H9 (cell line): ENCODE results near the gene HCCS. TPM values are rescaled to one million over a fixed set of nuclear protein-coding genes. Genes with fewer than 3 reads are reported as not detected.

Source experiments
- DNase-seq: peaks from one replicate; pipeline ENCODE4 v3.0.0-alpha.2; 2017
- H2AFZ ChIP-seq: one replicate; pipeline ENCODE4 v1.6.1; 2013; ENCODE audit warnings: mild to moderate bottlenecking, low read length, control low read depth, moderate library complexity
- H2AK5ac ChIP-seq: 2 replicates; pipeline ENCODE4 v1.6.1; 2013; ENCODE audit warnings: low read length, control low read depth, mixed read lengths; ENCODE audit not compliant: insufficient read length
- H2BK120ac ChIP-seq: one replicate; pipeline ENCODE4 v1.6.1; 2013; ENCODE audit warnings: low read depth, mild to moderate bottlenecking, low read length, control low read depth, inconsistent platforms; ENCODE audit not compliant: poor library complexity, severe bottlenecking
- H2BK12ac ChIP-seq: 2 replicates; pipeline ENCODE4 v1.6.1; 2013; ENCODE audit warnings: low read length, control low read depth, mixed read lengths, low read depth; ENCODE audit not compliant: insufficient read length
- H2BK15ac ChIP-seq: 2 replicates; pipeline ENCODE4 v1.6.1; 2013; ENCODE audit warnings: low read depth, low read length, control low read depth
- H2BK20ac ChIP-seq: one replicate; pipeline ENCODE4 v1.6.1; 2013; ENCODE audit warnings: low read depth, mild to moderate bottlenecking, low read length, control low read depth, inconsistent platforms; ENCODE audit not compliant: poor library complexity, severe bottlenecking
- H2BK5ac ChIP-seq: 2 replicates; pipeline ENCODE4 v1.6.1; 2013; ENCODE audit warnings: low read length, control low read depth, mixed read lengths; ENCODE audit not compliant: insufficient read length
- H3K14ac ChIP-seq: 2 replicates; pipeline ENCODE4 v1.6.1; 2013; ENCODE audit warnings: low read length, control low read depth; ENCODE audit not compliant: insufficient read depth
- H3K18ac ChIP-seq: 2 replicates; pipeline ENCODE4 v1.6.1; 2013; ENCODE audit warnings: low read depth, mild to moderate bottlenecking, mixed read lengths, low read length, control low read depth; ENCODE audit not compliant: insufficient read length
- H3K23ac ChIP-seq: 2 replicates; pipeline ENCODE4 v1.6.1; 2013; ENCODE audit warnings: low read length, control low read depth, mixed read lengths, low read depth; ENCODE audit not compliant: insufficient read length
- H3K23me2 ChIP-seq: 2 replicates; pipeline ENCODE4 v1.6.1; 2013; ENCODE audit warnings: low read depth, mild to moderate bottlenecking, mixed read lengths, low read length, control low read depth; ENCODE audit not compliant: insufficient read length, poor library complexity, severe bottlenecking
- H3K27ac ChIP-seq: 2 replicates; pipeline ENCODE4 v1.5.1; 2013; ENCODE audit warnings: low read length, control low read depth, mixed read lengths, low read depth; ENCODE audit not compliant: insufficient read length
- H3K27me3 ChIP-seq: 2 replicates; pipeline ENCODE4 v1.6.1; 2013; ENCODE audit warnings: low read length, control low read depth, inconsistent platforms; ENCODE audit not compliant: insufficient read depth
- H3K4ac ChIP-seq: 2 replicates; pipeline ENCODE4 v1.6.1; 2013; ENCODE audit warnings: low read depth, mild to moderate bottlenecking, control low read depth, inconsistent platforms, low read length, moderate library complexity
- H3K4me1 ChIP-seq: 2 replicates; pipeline ENCODE4 v1.6.1; 2013; ENCODE audit warnings: low read length, control low read depth, inconsistent platforms; ENCODE audit not compliant: insufficient read depth
- H3K4me2 ChIP-seq: 2 replicates; pipeline ENCODE4 v1.6.1; 2013; ENCODE audit warnings: low read length, control low read depth, mixed read lengths; ENCODE audit not compliant: insufficient read length, insufficient read depth
- H3K56ac ChIP-seq: 2 replicates; pipeline ENCODE4 v1.6.1; 2013; ENCODE audit warnings: low read depth, mild to moderate bottlenecking, mixed read lengths, low read length, control low read depth; ENCODE audit not compliant: insufficient read length
- H3K79me1 ChIP-seq: 2 replicates; pipeline ENCODE4 v1.6.1; 2013; ENCODE audit warnings: low read depth, mild to moderate bottlenecking, moderate library complexity, low read length, control low read depth, inconsistent platforms; ENCODE audit not compliant: insufficient read depth, poor library complexity, severe bottlenecking
- H3K79me2 ChIP-seq: 2 replicates; pipeline ENCODE4 v1.6.1; 2013; ENCODE audit warnings: low read length, control low read depth, inconsistent platforms; ENCODE audit not compliant: insufficient read depth
- H3K9ac ChIP-seq: 2 replicates; pipeline ENCODE4 v1.6.1; 2013; ENCODE audit warnings: low read length, control low read depth, mixed read lengths; ENCODE audit not compliant: insufficient read length; ENCODE audit errors: extremely low read depth
- H3K9me3 ChIP-seq: one replicate; pipeline ENCODE4 v1.6.1; 2013; ENCODE audit warnings: low read depth, low read length, inconsistent platforms; ENCODE audit not compliant: control insufficient read depth
- H3T11ph ChIP-seq: one replicate; pipeline ENCODE4 v1.6.1; 2013; ENCODE audit warnings: mild to moderate bottlenecking, low read length, control low read depth, inconsistent platforms
- H4K20me1 ChIP-seq: one replicate; pipeline ENCODE4 v1.6.1; 2013; ENCODE audit not compliant: control insufficient read depth, insufficient read length, insufficient read depth
- H4K5ac ChIP-seq: 2 replicates; pipeline ENCODE4 v1.6.1; 2013; ENCODE audit warnings: low read depth, mild to moderate bottlenecking, mixed read lengths, low read length, control low read depth; ENCODE audit not compliant: insufficient read length
- H4K8ac ChIP-seq: replicated peaks from 2 replicates; pipeline ENCODE4 v1.6.1; 2013; ENCODE audit warnings: low read length, control low read depth, mixed read lengths, low read depth; ENCODE audit not compliant: insufficient read length
- H4K91ac ChIP-seq: 2 replicates; pipeline ENCODE4 v1.6.1; 2013; ENCODE audit warnings: low read depth, mild to moderate bottlenecking, moderate library complexity, mixed read lengths, low read length, control low read depth; ENCODE audit not compliant: insufficient read length
- H3K27ac Mint-ChIP-seq, 3 experiments: 2 replicates in 2 of 3; 3 replicates in 1 of 3; pipeline ENCODE4 v1.8.0; 2020 to 2021; ENCODE audit warnings: mixed read lengths in 3 of 3, mild to moderate bottlenecking in 1 of 3, moderate library complexity in 1 of 3
- H3K27me3 Mint-ChIP-seq: 2 replicates; pipeline ENCODE4 v1.8.0; 2021; ENCODE audit warnings: low read depth, mild to moderate bottlenecking, moderate library complexity, mixed read lengths
- H3K36me3 Mint-ChIP-seq, 3 experiments: 2 replicates in 2 of 3; 3 replicates in 1 of 3; pipeline ENCODE4 v1.8.0; 2020 to 2021; ENCODE audit warnings: low read depth in 3 of 3, mixed read lengths in 3 of 3; ENCODE audit not compliant: insufficient read depth in 1 of 3
- H3K4me1 Mint-ChIP-seq, 2 experiments: 2 replicates each; pipeline ENCODE4 v1.8.0; 2020; ENCODE audit warnings: mixed read lengths in 2 of 2
- H3K4me3 Mint-ChIP-seq, 2 experiments: 2 replicates in 1 of 2; 3 replicates in 1 of 2; pipeline ENCODE4 v1.8.0; 2020 to 2021; ENCODE audit warnings: mild to moderate bottlenecking in 2 of 2, mixed read lengths in 2 of 2, moderate library complexity in 1 of 2
- H3K9me3 Mint-ChIP-seq, 2 experiments: 2 replicates in 1 of 2; 3 replicates in 1 of 2; pipeline ENCODE4 v1.8.0; 2020; ENCODE audit warnings: mild to moderate bottlenecking in 2 of 2, mixed read lengths in 2 of 2, moderate library complexity in 1 of 2
- whole genome bisulfite sequencing: extraction: QIAGEN DNeasy Blood & Tissue Kit; methylation state at CpG from one replicate; pipeline ENCODE4 v1.1.7; 2013; ENCODE audit warnings: missing lambda C conversion rate, low lambda C conversion rate, mixed read lengths; ENCODE audit not compliant: insufficient read length; ENCODE audit errors: extremely low coverage; 5-methylcytosine and 5-hydroxymethylcytosine counted together
- total RNA-seq: library from RNA; stranded (reverse); gene quantifications from 2 replicates; pipeline ENCODE4 v1.2.1, GENCODE V29; 2021
- TF ChIP-seq, protein P1 (sequence below): fragments of 200-600 bp; sonication (generic); conservative IDR thresholded peaks from 3 replicates; pipeline ENCODE4 v1.8.0; 2021; ENCODE audit warnings: antibody characterized with exemption, mild to moderate bottlenecking

Gene HCCS
- total RNA-seq, 1 experiment from 2014 or later: 39.2 TPM

DNA sequence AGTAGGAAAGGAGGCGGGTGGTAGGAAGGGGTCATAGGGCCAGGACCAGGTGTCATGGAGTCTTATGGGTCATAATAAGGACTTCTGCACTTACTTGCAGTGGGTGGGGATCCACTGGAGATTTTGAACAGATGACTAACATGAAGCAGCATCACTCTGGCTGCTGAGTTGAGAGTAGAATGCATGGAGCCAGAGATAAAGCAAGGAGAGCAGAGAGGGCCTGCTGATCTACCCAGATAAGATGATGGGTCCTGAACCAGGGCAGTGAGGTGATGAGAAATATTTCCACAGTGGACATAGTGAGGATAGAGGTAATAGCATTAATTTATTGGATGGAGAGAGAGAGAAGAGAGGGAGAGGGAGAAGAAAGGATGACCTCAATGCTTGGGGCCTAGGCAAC, 48.0 kb downstream of the HCCS start:
- no peaks in the 10 kb centered on the region for H3K27me3 ChIP-seq
- H2AFZ ChIP-seq: no peak overlapping the region
- no peak overlapping the region for H2BK15ac ChIP-seq
- TF ChIP-seq, protein P1, sequence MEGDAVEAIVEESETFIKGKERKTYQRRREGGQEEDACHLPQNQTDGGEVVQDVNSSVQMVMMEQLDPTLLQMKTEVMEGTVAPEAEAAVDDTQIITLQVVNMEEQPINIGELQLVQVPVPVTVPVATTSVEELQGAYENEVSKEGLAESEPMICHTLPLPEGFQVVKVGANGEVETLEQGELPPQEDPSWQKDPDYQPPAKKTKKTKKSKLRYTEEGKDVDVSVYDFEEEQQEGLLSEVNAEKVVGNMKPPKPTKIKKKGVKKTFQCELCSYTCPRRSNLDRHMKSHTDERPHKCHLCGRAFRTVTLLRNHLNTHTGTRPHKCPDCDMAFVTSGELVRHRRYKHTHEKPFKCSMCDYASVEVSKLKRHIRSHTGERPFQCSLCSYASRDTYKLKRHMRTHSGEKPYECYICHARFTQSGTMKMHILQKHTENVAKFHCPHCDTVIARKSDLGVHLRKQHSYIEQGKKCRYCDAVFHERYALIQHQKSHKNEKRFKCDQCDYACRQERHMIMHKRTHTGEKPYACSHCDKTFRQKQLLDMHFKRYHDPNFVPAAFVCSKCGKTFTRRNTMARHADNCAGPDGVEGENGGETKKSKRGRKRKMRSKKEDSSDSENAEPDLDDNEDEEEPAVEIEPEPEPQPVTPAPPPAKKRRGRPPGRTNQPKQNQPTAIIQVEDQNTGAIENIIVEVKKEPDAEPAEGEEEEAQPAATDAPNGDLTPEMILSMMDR: no peak
- no peaks in the 10 kb centered on the region for H3K79me1 ChIP-seq
- no peak overlapping the region for H3K4ac ChIP-seq
- no peak overlapping the region for H3K23ac ChIP-seq
- no peaks in the 10 kb centered on the region for H4K20me1 ChIP-seq
- Mint-ChIP-seq H3K36me3 (no peaks in the 10 kb centered on the region), H3K4me3 (no peak overlapping the region), H3K4me1 (no peaks in the 10 kb centered on the region), H3K27ac (no peak overlapping the region), H3K27me3 (peaks cover 2% of the 10 kb centered on the region; the same call in 1 of the 2 replicates), H3K9me3 (peaks cover 39 to 40% of the 10 kb centered on the region in 2 experiments)
- H3K4me1 ChIP-seq: no peaks in the 10 kb centered on the region
- no peak overlapping the region for H3K9ac ChIP-seq
- H2BK20ac ChIP-seq: no peak overlapping the region
- no peak overlapping the region for H3K18ac ChIP-seq
- no peaks in the 10 kb centered on the region for H3K79me2 ChIP-seq
- no peak overlapping the region for H3K4me2 ChIP-seq
- DNase-seq: no peak
- H3K14ac ChIP-seq: no peak overlapping the region
- no peak overlapping the region for H2BK120ac ChIP-seq
- H4K5ac ChIP-seq: no peak overlapping the region
- H3K56ac ChIP-seq: no peak overlapping the region
- no peak overlapping the region for H4K91ac ChIP-seq
- no peak overlapping the region for H2AK5ac ChIP-seq
- no peak overlapping the region for H2BK12ac ChIP-seq
- no CpG with 5 or more reads among the region's 1 CpG for WGBS
- H2BK5ac ChIP-seq: no peak overlapping the region
- H3K23me2 ChIP-seq: no peaks in the 10 kb centered on the region
- H3T11ph ChIP-seq: no peak overlapping the region
- peaks cover 10% of the 10 kb centered on the region for H3K9me3 ChIP-seq
- no peak overlapping the region for H4K8ac ChIP-seq
- H3K27ac ChIP-seq: no peak overlapping the region
